PC-9 (cell line): ENCODE data around the gene CDH20.

Experiments used
- EZH2 ChIP-seq: fragments of 200-600 bp; sonication (generic); IDR thresholded peaks from 2 replicates; pipeline ENCODE4 v1.8.0; 2017; ENCODE audit warnings: antibody characterized with exemption, low read depth
- TF ChIP-seq, protein P1 (sequence below): fragments of 200-600 bp; sonication (generic); conservative IDR thresholded peaks from 2 replicates; pipeline ENCODE4 v1.6.1; 2017; ENCODE audit warnings: mixed run types, antibody characterized with exemption, mild to moderate bottlenecking, moderate library complexity

DNA sequence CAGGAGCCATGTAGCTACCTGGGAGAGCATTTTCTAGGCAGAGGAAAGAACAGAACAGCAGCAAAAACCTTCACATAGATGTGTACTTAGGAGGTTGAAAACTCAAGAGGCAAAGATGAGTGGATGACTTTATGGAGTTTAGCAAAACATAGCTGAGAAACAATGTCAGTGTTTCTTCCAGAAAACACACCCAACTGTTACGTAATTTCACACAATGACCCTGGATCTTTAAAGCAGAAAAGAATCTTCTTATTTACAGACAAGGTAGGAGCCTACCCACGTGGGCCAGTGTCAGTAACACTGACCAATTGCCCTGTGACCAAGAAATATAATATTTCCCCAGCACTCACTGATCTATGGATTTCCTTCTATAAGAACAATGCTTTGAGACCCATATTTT lies 254.6 kb downstream of the CDH20 start:
- TF ChIP-seq, protein P1, sequence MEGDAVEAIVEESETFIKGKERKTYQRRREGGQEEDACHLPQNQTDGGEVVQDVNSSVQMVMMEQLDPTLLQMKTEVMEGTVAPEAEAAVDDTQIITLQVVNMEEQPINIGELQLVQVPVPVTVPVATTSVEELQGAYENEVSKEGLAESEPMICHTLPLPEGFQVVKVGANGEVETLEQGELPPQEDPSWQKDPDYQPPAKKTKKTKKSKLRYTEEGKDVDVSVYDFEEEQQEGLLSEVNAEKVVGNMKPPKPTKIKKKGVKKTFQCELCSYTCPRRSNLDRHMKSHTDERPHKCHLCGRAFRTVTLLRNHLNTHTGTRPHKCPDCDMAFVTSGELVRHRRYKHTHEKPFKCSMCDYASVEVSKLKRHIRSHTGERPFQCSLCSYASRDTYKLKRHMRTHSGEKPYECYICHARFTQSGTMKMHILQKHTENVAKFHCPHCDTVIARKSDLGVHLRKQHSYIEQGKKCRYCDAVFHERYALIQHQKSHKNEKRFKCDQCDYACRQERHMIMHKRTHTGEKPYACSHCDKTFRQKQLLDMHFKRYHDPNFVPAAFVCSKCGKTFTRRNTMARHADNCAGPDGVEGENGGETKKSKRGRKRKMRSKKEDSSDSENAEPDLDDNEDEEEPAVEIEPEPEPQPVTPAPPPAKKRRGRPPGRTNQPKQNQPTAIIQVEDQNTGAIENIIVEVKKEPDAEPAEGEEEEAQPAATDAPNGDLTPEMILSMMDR = no peak
- TF ChIP-seq EZH2 = no peak
